HG03045 (cell line): ENCODE measurements around the gene NPBWR2.
"Not testable (repeated sequence)": the region's sequence is repeated elsewhere in the genome, so short reads cannot be mapped to it uniquely, and the experiment has no call there.

Source experiments
- ATAC-seq: cut with Tn5 transposase; IDR thresholded peaks from one replicate; pipeline ENCODE4 v1.9.1; 2021; ENCODE audit warnings: mild to moderate bottlenecking, moderate library complexity; ENCODE audit not compliant: unreplicated experiment

Gene NPBWR2

GRCh38 chr20:64119681-64120341 lies 12.4 kb upstream of the NPBWR2 start:
- no peak for ATAC-seq

- no peak for ATAC-seq
Measured at GRCh38 chr20:64119301-64119680, 11.9 kb upstream of the NPBWR2 start.

DNA sequence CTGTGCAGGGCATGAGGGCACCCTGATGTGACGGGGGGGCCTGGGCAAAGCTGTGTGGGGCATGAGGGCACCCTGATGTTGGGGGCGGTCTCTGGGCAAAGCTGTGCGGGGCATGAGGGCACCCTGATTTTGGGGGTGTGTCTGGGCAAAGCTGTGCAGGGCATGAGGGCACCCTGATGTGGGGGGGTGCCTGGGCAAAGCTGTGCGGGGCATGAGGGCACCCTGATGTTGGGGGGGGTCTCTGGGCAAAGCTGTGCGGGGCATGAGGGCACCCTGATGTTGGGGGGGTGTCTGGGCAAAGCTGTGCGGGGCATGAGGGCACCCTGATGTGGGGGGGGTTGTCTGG lies 10.0 kb upstream of the NPBWR2 start:
- ATAC-seq, result not testable (repeated sequence)

GRCh38 chr20:64116541-64117431 lies 9.4 kb upstream of the NPBWR2 start:
- ATAC-seq, result no peak

DNA sequence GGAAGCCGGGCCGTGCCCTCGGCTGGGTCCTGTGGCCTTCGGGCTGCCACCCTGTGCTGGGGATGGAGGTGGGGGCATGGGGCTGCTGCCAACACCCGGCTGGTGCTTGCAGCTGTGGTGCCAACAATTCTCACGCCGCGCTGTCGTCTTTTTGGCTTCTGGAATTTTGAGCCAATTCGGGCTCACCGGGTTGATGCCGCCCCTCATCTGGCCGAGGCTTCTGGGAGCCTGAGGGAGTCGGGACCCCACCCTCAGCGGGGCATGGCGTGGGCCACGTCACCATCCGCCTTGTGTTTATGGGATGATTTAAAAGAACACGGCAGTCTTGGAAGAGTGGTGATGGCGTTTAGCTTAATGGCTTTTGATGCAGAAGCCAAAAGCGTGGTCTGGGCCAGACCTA lies 8.7 kb upstream of the NPBWR2 start:
- ATAC-seq, result no peak

DNA sequence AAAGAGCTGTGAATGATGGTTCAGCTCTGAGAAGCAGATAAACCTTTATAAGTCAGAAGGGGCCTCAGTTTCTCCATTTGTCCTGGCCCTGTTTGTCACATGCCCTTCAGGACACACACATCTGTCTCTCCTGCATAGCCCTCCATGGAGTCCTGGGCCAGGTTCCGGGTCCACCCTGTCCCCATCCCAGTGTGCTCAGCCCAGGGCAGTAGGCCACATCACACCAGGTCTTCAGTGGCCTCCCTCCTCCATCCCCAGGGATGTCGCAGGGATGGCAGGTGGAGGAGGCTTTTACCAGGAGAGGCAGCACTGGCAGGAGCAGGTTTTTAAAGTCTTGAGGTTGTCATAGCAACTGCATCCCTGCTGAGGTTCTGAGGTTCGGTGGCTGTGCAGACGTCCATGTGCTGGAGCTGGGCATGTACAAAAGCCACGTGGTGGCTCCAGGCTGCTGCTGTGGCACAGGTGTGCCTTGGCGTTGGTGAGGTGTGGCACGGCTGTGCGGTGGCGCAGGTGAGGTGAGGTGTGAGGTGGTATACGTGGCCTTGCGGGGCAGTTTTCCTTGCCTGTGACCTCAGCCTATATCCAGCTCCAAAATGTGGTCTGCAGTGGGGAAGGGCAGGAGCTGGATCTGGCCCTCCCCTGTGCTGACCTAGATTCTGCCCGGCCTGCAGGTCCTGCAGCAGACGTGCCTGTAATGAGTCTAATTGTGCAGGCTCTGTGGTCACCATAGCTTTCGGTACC lies 8.0 kb upstream of the NPBWR2 start:
- ATAC-seq, result no peak

- ATAC-seq, result no peak
Measured at GRCh38 chr20:64114356-64114971, 7.1 kb upstream of the NPBWR2 start.

DNA sequence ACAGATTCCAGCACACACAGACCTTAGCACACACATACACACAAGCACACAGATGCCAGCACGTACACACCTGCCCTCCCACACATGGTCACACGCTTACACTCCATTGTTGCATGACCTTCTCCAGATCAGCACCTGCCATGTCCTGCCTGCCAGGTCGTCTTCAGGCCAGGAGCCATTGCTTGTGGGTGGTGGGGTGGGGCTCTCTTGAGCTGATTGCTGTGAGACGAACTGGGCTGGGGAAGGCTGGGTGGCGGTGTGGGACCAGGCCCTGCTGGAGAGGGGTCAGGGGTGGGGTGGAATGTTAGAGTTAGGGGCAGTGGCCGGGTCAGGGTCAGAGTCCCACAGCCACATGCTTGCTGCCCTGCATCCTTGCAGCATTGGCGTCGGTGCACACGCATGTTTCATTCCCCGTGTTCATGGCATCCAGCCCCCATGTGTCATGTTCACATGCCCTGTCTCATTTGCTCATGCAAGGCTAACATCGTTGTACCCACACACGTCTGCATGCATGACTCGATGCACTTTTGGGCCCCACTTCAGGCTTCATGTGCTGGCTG lies 6.5 kb upstream of the NPBWR2 start:
- no peak for ATAC-seq

DNA sequence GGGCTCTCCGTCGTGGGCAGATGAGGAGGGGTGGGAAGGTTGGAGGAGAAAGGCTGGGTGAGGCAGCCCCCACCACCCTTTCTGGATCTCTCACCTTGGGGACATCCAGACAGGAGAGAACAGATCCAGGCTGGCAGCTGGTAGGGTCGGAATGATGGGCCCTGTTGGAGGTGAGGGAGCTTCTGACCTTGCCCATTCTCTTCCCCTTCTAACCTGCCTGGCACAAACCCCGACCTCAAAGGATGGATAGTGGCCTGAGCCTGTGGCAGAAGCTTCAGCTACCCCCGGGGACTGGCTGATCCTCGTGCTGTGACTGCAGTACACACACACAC lies 6.0 kb upstream of the NPBWR2 start:
- ATAC-seq, result no peak

DNA sequence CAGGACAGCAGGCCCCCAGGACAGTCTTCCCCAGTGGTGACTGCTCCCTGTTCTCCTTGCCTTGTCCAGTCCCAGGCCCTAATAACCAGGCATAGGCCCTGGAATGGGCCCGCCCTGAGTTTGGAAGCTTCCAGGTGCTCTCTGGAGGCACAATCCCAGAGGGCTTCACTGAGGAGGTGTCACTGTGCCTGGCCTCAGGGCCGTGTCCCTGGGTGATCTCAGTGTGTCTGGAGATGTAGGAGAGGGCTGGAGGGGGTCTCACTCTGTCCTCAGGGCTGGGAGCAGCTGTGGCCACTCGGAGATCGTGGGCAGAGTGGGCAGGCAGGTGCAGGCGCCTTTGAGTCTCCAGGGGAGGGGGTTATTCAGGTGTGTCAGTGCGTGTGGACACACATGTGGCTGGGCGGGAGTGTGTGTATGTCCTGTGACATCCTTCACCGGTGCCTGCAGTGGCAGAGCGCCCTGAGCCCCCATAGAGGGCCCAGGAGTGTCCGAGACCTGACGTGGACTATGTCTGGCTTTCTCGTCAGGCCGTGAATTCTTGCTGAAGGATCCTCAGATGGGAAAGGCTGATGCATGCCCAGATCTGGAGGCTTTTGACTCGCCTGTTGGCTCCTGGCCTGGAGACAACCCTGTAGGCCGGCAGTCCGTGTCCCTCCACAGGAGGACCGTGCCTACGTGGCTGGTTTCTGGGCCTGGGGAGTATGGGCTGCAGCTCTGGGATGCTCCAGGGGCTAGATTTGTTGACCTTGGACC lies 5.5 kb upstream of the NPBWR2 start:
- no peak for ATAC-seq

DNA sequence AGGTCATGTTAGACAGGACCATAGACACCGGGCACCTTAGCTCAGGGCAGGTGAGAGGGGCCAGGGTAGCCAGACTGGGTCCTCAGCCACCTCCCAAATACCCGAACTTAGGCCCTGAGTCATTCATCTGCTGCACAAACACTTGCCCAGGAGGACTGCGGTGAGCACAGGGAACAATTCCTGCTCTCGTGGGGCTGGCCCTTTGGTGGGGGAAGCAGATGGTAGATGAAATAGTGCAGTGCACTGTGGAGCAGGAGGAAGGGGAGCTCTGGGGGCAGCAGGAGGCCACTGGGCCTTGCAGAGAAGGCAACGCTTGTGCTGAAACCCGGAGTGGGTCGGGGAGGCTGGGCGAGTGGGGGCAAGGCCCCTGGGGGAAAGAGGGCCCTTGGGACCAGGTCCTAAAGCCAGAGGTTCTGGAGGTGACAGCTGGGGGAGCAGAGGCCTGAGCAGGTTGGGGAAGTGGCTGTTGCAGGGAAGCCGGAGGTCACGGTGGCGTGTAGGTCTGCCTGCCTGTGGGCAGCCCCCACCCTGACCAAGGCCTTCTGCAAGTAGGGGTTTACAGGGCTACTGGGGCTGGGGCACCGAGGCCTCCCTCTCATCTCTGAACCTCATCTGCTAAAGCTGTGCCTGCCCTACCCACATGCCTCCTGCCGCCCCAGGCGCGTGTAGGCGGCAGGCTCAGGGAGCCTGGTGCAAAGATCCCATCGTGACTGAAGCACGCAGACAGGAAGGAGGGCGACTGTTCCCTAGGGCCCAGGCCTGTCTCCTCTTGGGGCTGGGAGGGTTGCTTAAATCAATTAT lies 4.7 kb upstream of the NPBWR2 start:
- ATAC-seq, result no peak

DNA sequence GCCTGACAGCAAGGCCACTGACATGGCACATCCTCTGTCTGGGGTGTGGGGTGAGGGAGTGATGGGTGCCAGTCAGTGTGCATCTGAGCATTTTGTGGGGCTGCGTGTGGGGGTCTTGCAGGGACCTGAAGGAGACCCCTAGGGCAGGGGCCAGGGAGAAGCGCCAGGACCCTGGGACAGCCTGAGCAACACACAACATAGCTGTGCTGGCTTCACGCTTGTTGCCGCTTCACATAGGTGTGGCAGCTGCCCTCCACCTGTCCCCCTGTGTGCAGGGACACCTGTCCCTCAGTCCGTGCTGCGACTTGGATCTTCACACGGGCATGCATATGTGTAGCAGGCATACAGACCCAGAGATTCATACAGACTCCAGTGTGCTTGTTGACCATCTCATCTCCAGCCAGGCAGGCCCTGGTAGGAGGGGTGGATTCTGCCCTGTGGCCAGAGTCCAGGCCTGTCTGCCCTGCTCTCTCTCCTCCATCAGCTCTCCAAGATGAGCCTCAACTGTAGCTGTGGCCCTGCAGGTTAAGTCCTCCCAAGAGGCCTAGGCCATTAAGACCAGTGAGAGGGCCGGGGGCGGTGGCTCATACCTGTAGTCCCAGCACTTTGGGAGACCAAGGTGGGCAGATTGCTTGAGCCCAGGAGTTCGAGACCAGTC lies 3.2 kb upstream of the NPBWR2 start:
- no peak for ATAC-seq

DNA sequence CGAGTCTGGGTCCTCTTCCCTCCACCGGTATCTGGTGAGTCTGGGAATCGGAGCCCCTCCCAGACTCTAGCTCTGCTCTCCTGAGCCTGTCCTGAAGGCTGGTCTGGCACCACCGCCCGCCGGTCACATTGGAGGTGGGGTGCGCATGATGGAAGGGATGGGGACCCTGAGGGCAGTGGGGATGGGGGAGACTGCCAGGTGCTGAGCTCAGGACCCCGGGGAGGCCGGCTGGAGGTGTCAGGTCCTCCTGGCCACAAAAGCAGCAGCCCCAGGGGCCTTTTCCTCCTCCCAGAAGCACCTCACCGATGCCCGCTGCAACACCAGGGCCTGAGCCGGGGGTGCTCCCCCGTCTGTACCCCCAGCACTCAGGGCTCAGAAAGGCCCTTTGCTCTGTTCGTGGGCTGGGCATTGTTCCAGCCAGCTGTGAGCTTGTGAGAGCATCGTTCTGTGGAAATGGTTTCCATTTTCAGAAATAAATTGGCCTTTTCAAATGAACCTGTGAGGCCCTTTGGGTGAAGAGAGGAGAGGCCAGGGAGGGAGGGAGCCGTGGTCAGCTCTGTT lies 2.5 kb upstream of the NPBWR2 start:
- no peak for ATAC-seq

GRCh38 chr20:64108731-64109681 lies 1.6 kb upstream of the NPBWR2 start:
- no peak for ATAC-seq

GRCh38 chr20:64107736-64108457 lies 532 bp upstream of the NPBWR2 start:
- no peak for ATAC-seq

DNA sequence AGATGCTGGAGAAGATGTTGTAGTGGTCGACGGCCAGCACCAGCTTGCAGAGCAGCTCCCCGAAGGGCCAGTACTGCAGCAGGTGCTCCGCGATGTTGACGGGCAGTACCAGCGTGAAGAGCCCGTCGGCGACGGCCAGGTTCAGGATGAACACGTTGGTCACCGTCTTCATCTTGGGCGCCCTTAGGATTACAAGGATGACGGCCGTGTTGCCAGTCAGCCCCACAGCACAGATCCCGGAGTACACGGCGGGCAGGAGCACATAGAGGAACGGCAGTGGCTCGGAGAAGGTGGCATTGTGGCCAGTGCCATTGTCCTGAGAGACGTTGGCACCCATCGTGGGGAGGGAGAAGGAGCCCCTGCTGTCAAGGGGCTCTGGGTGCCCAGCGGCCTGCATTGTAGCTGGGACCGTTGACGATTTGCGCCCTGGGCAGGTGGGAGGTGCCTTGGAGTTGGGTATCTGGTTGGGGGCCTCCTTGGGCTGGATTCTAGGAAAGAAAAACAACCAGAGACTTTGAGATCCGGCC lies 867 bp downstream of the NPBWR2 start:
- ATAC-seq, result no peak
